HTERT RPE-1 (cell line): Measurements from ENCODE around the gene UBR2.
"Not testable (repeated sequence)": the region's sequence is repeated elsewhere in the genome, so short reads cannot be mapped to it uniquely, and the experiment has no call there.

Experiments
- in situ Hi-C: fragments of 300-500 bp; cut with MboI; formaldehyde crosslinking; loops from 4 replicates; pipeline ENCODE4 v1.14.3; 2020; ENCODE audit warnings: low sequenced_read_pairs

The UBR2 gene

GRCh38 chr6:42552380-42552779, 11.4 kb upstream of the UBR2 start:
- in situ Hi-C loops, result no loop called here

- in situ Hi-C loops, result no loop called here
Measured at GRCh38 chr6:42555477-42556457, 8.1 kb upstream of the UBR2 start.

- in situ Hi-C loops, result no loop called here
Measured at GRCh38 chr6:42556462-42556861, 7.4 kb upstream of the UBR2 start.

- in situ Hi-C loops, result not testable (repeated sequence)
Measured at GRCh38 chr6:42559276-42559675, 4.6 kb upstream of the UBR2 start.

GRCh38 chr6:42561986-42562385, 1.8 kb upstream of the UBR2 start:
- in situ Hi-C loops, result no loop called here

- in situ Hi-C loops, result no loop called here
Measured at GRCh38 chr6:42562788-42563405, 932 bp upstream of the UBR2 start.

- in situ Hi-C loops, result no loop called here
Measured at GRCh38 chr6:42564506-42564825, 637 bp downstream of the UBR2 start.

GRCh38 chr6:42565823-42566613, 2.2 kb downstream of the UBR2 start:
- in situ Hi-C loops, result no loop called here

- in situ Hi-C loops, result no loop called here
Measured at GRCh38 chr6:42566614-42567208, 2.9 kb downstream of the UBR2 start.

GRCh38 chr6:42567237-42567636, 3.4 kb downstream of the UBR2 start:
- in situ Hi-C loops, result not testable (repeated sequence)

GRCh38 chr6:42569102-42570028, 5.5 kb downstream of the UBR2 start:
- in situ Hi-C loops, result no loop called here

- in situ Hi-C loops, result no loop called here
Measured at GRCh38 chr6:42571611-42572342, 7.9 kb downstream of the UBR2 start.

- in situ Hi-C loops, result no loop called here
Measured at GRCh38 chr6:42572523-42572922, 8.7 kb downstream of the UBR2 start.

- in situ Hi-C loops, result not testable (repeated sequence)
Measured at GRCh38 chr6:42576538-42576937, 12.7 kb downstream of the UBR2 start.

- in situ Hi-C loops, result no loop called here
Measured at GRCh38 chr6:42598300-42598699, 34.5 kb downstream of the UBR2 start.

GRCh38 chr6:42599558-42599957, 35.7 kb downstream of the UBR2 start:
- in situ Hi-C loops, result no loop called here

GRCh38 chr6:42604150-42604549, 40.3 kb downstream of the UBR2 start:
- in situ Hi-C loops, result no loop called here

GRCh38 chr6:42604699-42605098, 40.9 kb downstream of the UBR2 start:
- in situ Hi-C loops, result not testable (repeated sequence)

GRCh38 chr6:42610416-42610815, 46.6 kb downstream of the UBR2 start:
- in situ Hi-C loops, result no loop called here
